Parathyroid adenoma (tissue), 2 donors: ENCODE measurements around the gene NKAIN2.

Experiments used
- H2AFZ ChIP-seq: fragments of 300-600 bp; sonication (generic); one replicate; pipeline ENCODE4 v1.7.0; 2017; ENCODE audit warnings: antibody characterized with exemption, mild to moderate bottlenecking
- H3K27ac ChIP-seq: fragments of 300-600 bp; sonication (generic); one replicate; pipeline ENCODE4 v1.7.0; 2017
- H3K27me3 ChIP-seq: fragments of 300-600 bp; sonication (generic); one replicate; pipeline ENCODE4 v1.7.0; 2017; ENCODE audit warnings: low read length; ENCODE audit not compliant: control insufficient read depth, insufficient read depth
- H3K36me3 ChIP-seq: fragments of 300-600 bp; sonication (generic); one replicate; pipeline ENCODE4 v1.7.0; 2017; ENCODE audit warnings: low read length; ENCODE audit not compliant: control insufficient read depth, insufficient read depth
- H3K4me1 ChIP-seq: fragments of 300-600 bp; sonication (generic); one replicate; pipeline ENCODE4 v1.7.0; 2017; ENCODE audit warnings: control low read depth
- H3K4me2 ChIP-seq: fragments of 300-600 bp; sonication (generic); one replicate; pipeline ENCODE4 v1.7.0; 2017; ENCODE audit warnings: low read length
- H3K4me3 ChIP-seq: fragments of 300-600 bp; sonication (generic); one replicate; pipeline ENCODE4 v1.7.0; 2017; ENCODE audit warnings: low read depth, low read length
- H3K79me2 ChIP-seq: fragments of 300-600 bp; sonication (generic); one replicate; pipeline ENCODE4 v1.7.0; 2017; ENCODE audit warnings: control low read depth
- H3K9ac ChIP-seq: fragments of 300-600 bp; sonication (generic); one replicate; pipeline ENCODE4 v1.7.0; 2017; ENCODE audit warnings: mild to moderate bottlenecking
- H3K9me3 ChIP-seq: fragments of 300-600 bp; sonication (generic); one replicate; pipeline ENCODE4 v1.7.0; 2017; ENCODE audit warnings: low read length; ENCODE audit not compliant: control insufficient read depth
- CTCF ChIP-seq: fragments of 300-600 bp; sonication (generic); IDR thresholded peaks from one replicate; pipeline ENCODE4 v1.7.0; 2017; ENCODE audit warnings: antibody characterized with exemption, mild to moderate bottlenecking
- donor health status: primary hyperparathyroidism.

The NKAIN2 gene

GRCh38 chr6:123830120-123830519 lies 26.5 kb downstream of the NKAIN2 start:
- Histone ChIP-seq H3K27ac (no peak overlapping the region), H3K4me1 (no peaks in the 10 kb centered on the region), H3K27me3 (no peaks in the 10 kb centered on the region), H3K36me3 (no peaks in the 10 kb centered on the region), H3K9me3 (no peaks in the 10 kb centered on the region), H2AFZ (no peak overlapping the region), H3K4me3 (no peak overlapping the region), H3K9ac (no peak overlapping the region), H3K4me2 (no peak overlapping the region), H3K79me2 (no peaks in the 10 kb centered on the region)
- TF ChIP-seq CTCF = no peak

- H3K4me1 ChIP-seq = no peaks in the 10 kb centered on the region
- H3K36me3 ChIP-seq = no peaks in the 10 kb centered on the region
- no peak overlapping the region for H3K4me3 ChIP-seq
- H3K4me2 ChIP-seq = no peak overlapping the region
- no peaks in the 10 kb centered on the region for H3K9me3 ChIP-seq
- H3K79me2 ChIP-seq = no peaks in the 10 kb centered on the region
- H3K9ac ChIP-seq = no peak overlapping the region
- no peak overlapping the region for H3K27ac ChIP-seq
- H2AFZ ChIP-seq = no peak overlapping the region
- no peaks in the 10 kb centered on the region for H3K27me3 ChIP-seq
- no peak for TF ChIP-seq CTCF
These were observed 35.0 kb downstream of the NKAIN2 start for GRCh38 chr6:123838505-123839234.

- Histone ChIP-seq H2AFZ (no peak overlapping the region), H3K27me3 (no peaks in the 10 kb centered on the region), H3K4me2 (no peak overlapping the region), H3K27ac (no peak overlapping the region), H3K9ac (no peak overlapping the region), H3K4me3 (no peak overlapping the region), H3K36me3 (no peaks in the 10 kb centered on the region), H3K4me1 (no peaks in the 10 kb centered on the region), H3K79me2 (no peaks in the 10 kb centered on the region), H3K9me3 (no peaks in the 10 kb centered on the region)
- TF ChIP-seq CTCF = no peak
These were observed 37.6 kb downstream of the NKAIN2 start for GRCh38 chr6:123841067-123841896.

- Histone ChIP-seq H3K79me2 (no peaks in the 10 kb centered on the region), H3K9me3 (no peaks in the 10 kb centered on the region), H3K9ac (no peak overlapping the region), H2AFZ (no peak overlapping the region), H3K4me2 (no peak overlapping the region), H3K36me3 (no peaks in the 10 kb centered on the region), H3K4me3 (no peak overlapping the region), H3K4me1 (no peaks in the 10 kb centered on the region), H3K27ac (no peak overlapping the region), H3K27me3 (no peaks in the 10 kb centered on the region)
- TF ChIP-seq CTCF = no peak
These were observed 40.3 kb downstream of the NKAIN2 start for GRCh38 chr6:123844011-123844410.
